Measurements from ENCODE around the gene NUPR1. TPM values are rescaled to one million over a fixed set of nuclear protein-coding genes. Genes with fewer than 3 reads are reported as not detected.

The NUPR1 gene
- total RNA-seq, 2 experiments from 2014 or later, result not detected

GRCh38 chr16:28497386-28497785 is 41.4 kb downstream of the NUPR1 start:
- CTCF ChIA-PET, result no interaction called here
- DNase-seq, result no peak
- intact Hi-C loops (cut with micrococcal nuclease), result no loop called here
- POLR2A ChIA-PET, result no interaction called here
- no peak for ATAC-seq
- H3K36me3 Mint-ChIP-seq (ENCODE audit: low read depth), result peaks cover 4% of the 10 kb centered on the region
- H3K9me3 Mint-ChIP-seq, result no peaks in the 10 kb centered on the region
- no peak overlapping the region for H3K4me3 Mint-ChIP-seq
- peak overlapping the region; percentile 99 for H3K27ac Mint-ChIP-seq
- no peaks in the 10 kb centered on the region for H3K27me3 Mint-ChIP-seq
- TF ChIP-seq, protein P1, sequence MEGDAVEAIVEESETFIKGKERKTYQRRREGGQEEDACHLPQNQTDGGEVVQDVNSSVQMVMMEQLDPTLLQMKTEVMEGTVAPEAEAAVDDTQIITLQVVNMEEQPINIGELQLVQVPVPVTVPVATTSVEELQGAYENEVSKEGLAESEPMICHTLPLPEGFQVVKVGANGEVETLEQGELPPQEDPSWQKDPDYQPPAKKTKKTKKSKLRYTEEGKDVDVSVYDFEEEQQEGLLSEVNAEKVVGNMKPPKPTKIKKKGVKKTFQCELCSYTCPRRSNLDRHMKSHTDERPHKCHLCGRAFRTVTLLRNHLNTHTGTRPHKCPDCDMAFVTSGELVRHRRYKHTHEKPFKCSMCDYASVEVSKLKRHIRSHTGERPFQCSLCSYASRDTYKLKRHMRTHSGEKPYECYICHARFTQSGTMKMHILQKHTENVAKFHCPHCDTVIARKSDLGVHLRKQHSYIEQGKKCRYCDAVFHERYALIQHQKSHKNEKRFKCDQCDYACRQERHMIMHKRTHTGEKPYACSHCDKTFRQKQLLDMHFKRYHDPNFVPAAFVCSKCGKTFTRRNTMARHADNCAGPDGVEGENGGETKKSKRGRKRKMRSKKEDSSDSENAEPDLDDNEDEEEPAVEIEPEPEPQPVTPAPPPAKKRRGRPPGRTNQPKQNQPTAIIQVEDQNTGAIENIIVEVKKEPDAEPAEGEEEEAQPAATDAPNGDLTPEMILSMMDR (IDR thresholded peaks at IDR 0.05), result no peak
- H3K4me1 Mint-ChIP-seq (ENCODE audit: low read depth), result peaks cover 51% of the 10 kb centered on the region

DNA sequence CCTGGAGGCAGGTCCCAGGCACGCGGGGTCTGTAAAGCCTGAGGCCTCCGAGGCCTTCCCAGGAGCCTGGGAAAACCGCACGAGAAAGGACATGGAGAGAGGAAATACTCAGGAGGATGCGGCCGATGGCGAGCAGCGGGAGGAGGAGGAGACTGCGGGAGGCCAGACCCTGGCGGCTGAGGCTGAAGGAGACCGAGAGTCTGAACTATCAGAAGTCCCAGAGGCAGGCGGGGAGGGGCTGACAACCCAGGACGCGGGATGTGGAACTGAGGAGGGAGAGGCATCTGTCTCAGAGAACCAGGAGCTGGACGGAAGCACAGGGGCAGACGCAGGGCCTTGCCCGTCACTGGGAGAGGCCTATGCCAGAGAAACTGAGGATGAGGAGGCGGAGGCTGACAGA is 41.9 kb downstream of the NUPR1 start:
- peaks cover 5% of the 10 kb centered on the region for H3K36me3 Mint-ChIP-seq (ENCODE audit: low read depth)
- H3K27ac Mint-ChIP-seq, result peak overlapping the region; percentile 99
- CTCF ChIA-PET, result no interaction called here
- POLR2A ChIA-PET, result interaction anchor here (1.0 kb wide), 1 partner anchor 60 kb away, joined by 3 read pairs; no protein-coding TSS in a partner anchor
- intact Hi-C loops (cut with micrococcal nuclease), result no loop called here
- TF ChIP-seq, protein P1 (IDR thresholded peaks at IDR 0.05), result no peak
- no peaks in the 10 kb centered on the region for H3K9me3 Mint-ChIP-seq
- DNase-seq, result no peak
- no peak overlapping the region for H3K4me3 Mint-ChIP-seq
- ATAC-seq, result no peak
- peaks cover 51% of the 10 kb centered on the region for H3K4me1 Mint-ChIP-seq (ENCODE audit: low read depth)
- no peaks in the 10 kb centered on the region for H3K27me3 Mint-ChIP-seq

- Mint-ChIP-seq H3K27me3 (no peaks in the 10 kb centered on the region), H3K36me3 (ENCODE audit: low read depth) (peaks cover 12% of the 10 kb centered on the region), H3K9me3 (no peaks in the 10 kb centered on the region), H3K4me3 (peak overlapping the region; percentile 86), H3K4me1 (ENCODE audit: low read depth) (peaks cover 53% of the 10 kb centered on the region), H3K27ac (peak overlapping the region; percentile 99)
- DNase-seq (no peak), ATAC-seq (no peak)
- TF ChIP-seq, protein P1 (IDR thresholded peaks at IDR 0.05), result no peak
- intact Hi-C loops (cut with micrococcal nuclease), result no loop called here
- ChIA-PET CTCF (no interaction called here), POLR2A (interaction anchor here (1.0 kb wide), 1 partner anchor 61 kb away, joined by 3 read pairs; no protein-coding TSS in a partner anchor)
Observed at GRCh38 chr16:28495795-28496749, 42.7 kb downstream of the NUPR1 start.

DNA sequence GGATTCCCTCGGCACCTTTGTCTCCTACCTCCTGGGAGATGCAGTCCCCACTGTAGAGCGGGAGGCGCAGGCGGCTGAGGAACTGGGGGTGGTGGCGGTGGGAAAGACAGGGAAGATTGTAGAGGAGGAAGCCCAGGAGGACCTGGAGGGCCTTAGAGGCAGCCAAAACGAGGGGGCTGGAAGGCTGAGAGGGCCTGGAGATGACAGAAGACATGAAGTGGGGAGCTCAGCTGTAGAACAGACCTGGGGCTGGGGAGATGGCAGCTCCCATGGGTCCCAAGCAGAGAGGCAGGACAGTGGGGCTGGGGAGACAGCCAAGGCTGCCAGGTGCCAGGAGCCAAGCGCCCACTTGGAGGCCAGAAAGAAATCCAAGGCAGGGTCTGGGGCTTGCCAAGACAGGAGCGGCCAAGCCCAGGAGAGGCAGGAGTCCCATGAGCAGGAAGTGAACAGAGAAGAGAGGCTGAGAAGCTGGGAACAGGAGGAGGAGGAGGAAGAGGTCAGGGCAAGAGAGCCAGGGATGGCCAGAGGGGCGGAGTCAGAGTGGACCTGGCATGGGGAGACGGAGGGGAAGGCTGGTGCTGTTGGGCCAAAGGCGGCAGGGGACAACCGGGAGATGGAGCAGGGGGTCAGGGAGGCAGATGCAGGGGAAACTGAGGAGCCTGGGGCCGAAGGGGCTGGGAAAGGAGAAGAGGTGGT is 43.5 kb downstream of the NUPR1 start:
- intact Hi-C loops (cut with micrococcal nuclease), result no loop called here
- TF ChIP-seq, protein P1 (IDR thresholded peaks at IDR 0.05), result no peak
- no peaks in the 10 kb centered on the region for H3K27me3 Mint-ChIP-seq
- peaks cover 13% of the 10 kb centered on the region for H3K36me3 Mint-ChIP-seq (ENCODE audit: low read depth)
- H3K9me3 Mint-ChIP-seq, result no peaks in the 10 kb centered on the region
- ATAC-seq (no peak), DNase-seq (peak; percentile 20)
- peak overlapping the region; percentile 99 for H3K27ac Mint-ChIP-seq
- H3K4me3 Mint-ChIP-seq, result peak overlapping the region; percentile 86
- CTCF ChIA-PET, result interaction anchor here (1.5 kb wide), 1 partner anchor 8 kb away, joined by 5 read pairs; no protein-coding TSS in a partner anchor
- H3K4me1 Mint-ChIP-seq (ENCODE audit: low read depth), result peaks cover 50% of the 10 kb centered on the region
- POLR2A ChIA-PET, result interaction anchor here (1.3 to 2.2 kb wide), 3 partner anchors 8 to 80 kb away, joined by 3 to 8 read pairs (median 5); no protein-coding TSS in a partner anchor

Data from activated CD8-positive, alpha-beta T cell treated with anti-CD3 and anti-CD28 coated beads for 36 hours (primary cell).